Measurements from ENCODE around the gene GRB2.

GRCh38 chr17:75350706-75351105, 54.8 kb downstream of the GRB2 start:
- TF ChIP-seq, protein P1, sequence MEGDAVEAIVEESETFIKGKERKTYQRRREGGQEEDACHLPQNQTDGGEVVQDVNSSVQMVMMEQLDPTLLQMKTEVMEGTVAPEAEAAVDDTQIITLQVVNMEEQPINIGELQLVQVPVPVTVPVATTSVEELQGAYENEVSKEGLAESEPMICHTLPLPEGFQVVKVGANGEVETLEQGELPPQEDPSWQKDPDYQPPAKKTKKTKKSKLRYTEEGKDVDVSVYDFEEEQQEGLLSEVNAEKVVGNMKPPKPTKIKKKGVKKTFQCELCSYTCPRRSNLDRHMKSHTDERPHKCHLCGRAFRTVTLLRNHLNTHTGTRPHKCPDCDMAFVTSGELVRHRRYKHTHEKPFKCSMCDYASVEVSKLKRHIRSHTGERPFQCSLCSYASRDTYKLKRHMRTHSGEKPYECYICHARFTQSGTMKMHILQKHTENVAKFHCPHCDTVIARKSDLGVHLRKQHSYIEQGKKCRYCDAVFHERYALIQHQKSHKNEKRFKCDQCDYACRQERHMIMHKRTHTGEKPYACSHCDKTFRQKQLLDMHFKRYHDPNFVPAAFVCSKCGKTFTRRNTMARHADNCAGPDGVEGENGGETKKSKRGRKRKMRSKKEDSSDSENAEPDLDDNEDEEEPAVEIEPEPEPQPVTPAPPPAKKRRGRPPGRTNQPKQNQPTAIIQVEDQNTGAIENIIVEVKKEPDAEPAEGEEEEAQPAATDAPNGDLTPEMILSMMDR (IDR thresholded peaks at IDR 0.05; ENCODE audit: low read depth, low read length) = no peak
- no peak for TF ChIP-seq EZH2phosphoT487 (IDR thresholded peaks at IDR 0.05; ENCODE audit: low read depth)
